PFSK-1 (cell line): ENCODE data around the gene CERS3.

Experiments used
- FOXP2 ChIP-seq: optimal IDR thresholded peaks from 2 replicates; pipeline ENCODE3; 2011; ENCODE audit warnings: borderline replicate concordance, control low read depth, inconsistent platforms; ENCODE audit not compliant: insufficient read depth; ENCODE audit errors: extremely low read length, extremely low read depth
- POLR2AphosphoS5 ChIP-seq: IDR thresholded peaks from 2 replicates; pipeline ENCODE4 v1.6.1; 2012; ENCODE audit warnings: low read depth, mild to moderate bottlenecking, control low read depth, low read length, moderate library complexity
- SIN3A ChIP-seq: IDR thresholded peaks from 2 replicates; pipeline ENCODE4 v1.6.1; 2012; ENCODE audit warnings: mild to moderate bottlenecking, low read length, moderate library complexity, borderline replicate concordance; ENCODE audit not compliant: insufficient read depth
- TAF1 ChIP-seq: IDR thresholded peaks from 2 replicates; pipeline ENCODE4 v1.6.1; 2012; ENCODE audit warnings: low read length, control low read depth, borderline replicate concordance; ENCODE audit not compliant: insufficient read depth
- TF ChIP-seq, protein P1 (sequence below), 2 experiments: IDR thresholded peaks; 2 replicates each; pipeline versions ENCODE4 v1.6.1 to v1.8.0; 2011 to 2012; ENCODE audit warnings: low read depth in 2 of 2, low read length in 2 of 2, control low read depth in 1 of 2, inconsistent platforms in 1 of 2, mild to moderate bottlenecking in 1 of 2, moderate library complexity in 1 of 2; ENCODE audit not compliant: insufficient read depth in 1 of 2

The CERS3 gene

DNA sequence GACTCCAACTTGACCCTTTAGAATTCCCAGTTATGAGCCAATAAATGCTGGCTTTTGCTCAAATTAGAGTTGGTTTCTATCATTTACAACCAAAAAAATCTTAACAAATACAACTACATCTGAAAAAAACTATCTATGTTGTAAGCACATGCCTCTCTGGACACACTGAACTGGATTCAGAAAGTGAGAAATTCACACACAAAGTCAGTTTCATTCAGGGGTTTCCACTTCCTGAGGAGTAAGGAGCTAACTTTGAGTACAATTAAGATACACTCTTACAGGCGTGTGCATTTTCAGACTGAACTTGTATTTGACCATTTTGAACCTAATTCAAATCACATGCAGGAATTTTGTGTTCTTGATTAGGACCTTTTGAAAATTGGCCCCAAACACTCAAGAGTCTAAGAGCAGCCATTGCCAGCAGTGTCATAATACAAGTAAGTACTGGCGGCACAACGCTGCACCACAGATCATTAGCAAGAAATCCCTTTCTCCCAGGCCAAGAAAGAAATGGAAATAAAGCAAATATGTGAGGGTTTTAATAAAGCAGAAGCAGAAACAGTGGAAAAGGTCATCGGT lies 42.1 kb upstream of the CERS3 start:
- no peak for TF ChIP-seq SIN3A
- no peak for TF ChIP-seq FOXP2
- TF ChIP-seq, protein P1, sequence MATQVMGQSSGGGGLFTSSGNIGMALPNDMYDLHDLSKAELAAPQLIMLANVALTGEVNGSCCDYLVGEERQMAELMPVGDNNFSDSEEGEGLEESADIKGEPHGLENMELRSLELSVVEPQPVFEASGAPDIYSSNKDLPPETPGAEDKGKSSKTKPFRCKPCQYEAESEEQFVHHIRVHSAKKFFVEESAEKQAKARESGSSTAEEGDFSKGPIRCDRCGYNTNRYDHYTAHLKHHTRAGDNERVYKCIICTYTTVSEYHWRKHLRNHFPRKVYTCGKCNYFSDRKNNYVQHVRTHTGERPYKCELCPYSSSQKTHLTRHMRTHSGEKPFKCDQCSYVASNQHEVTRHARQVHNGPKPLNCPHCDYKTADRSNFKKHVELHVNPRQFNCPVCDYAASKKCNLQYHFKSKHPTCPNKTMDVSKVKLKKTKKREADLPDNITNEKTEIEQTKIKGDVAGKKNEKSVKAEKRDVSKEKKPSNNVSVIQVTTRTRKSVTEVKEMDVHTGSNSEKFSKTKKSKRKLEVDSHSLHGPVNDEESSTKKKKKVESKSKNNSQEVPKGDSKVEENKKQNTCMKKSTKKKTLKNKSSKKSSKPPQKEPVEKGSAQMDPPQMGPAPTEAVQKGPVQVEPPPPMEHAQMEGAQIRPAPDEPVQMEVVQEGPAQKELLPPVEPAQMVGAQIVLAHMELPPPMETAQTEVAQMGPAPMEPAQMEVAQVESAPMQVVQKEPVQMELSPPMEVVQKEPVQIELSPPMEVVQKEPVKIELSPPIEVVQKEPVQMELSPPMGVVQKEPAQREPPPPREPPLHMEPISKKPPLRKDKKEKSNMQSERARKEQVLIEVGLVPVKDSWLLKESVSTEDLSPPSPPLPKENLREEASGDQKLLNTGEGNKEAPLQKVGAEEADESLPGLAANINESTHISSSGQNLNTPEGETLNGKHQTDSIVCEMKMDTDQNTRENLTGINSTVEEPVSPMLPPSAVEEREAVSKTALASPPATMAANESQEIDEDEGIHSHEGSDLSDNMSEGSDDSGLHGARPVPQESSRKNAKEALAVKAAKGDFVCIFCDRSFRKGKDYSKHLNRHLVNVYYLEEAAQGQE (IDR thresholded peaks at IDR 0.05; ENCODE audit: insufficient read depth in 1 of 2, low read depth in 2 of 2, low read length in 2 of 2): no peak

DNA sequence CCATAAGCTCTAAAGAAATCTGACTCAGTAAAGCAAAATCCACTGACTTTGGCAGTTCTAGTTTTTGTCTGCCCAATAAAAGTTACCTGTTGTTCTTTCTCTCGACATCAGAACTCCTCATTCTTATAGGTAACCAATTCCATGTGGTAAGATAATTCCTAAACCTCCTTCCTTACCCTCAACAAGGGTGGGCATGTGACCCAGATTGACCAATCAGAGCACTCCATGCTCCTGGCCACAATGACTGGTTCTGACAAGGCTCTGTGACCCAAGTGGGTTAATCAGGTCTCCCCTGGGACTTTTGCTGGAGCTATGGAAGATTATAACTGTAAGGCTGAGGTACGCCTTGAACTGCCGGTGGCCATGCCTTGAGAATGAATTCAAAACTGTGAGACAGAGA lies 41.5 kb upstream of the CERS3 start:
- TF ChIP-seq, protein P1 (IDR thresholded peaks at IDR 0.05; ENCODE audit: insufficient read depth in 1 of 2, low read depth in 2 of 2, low read length in 2 of 2): no peak
- TF ChIP-seq TAF1 (no peak), FOXP2 (no peak), SIN3A (no peak), POLR2AphosphoS5 (no peak)

DNA sequence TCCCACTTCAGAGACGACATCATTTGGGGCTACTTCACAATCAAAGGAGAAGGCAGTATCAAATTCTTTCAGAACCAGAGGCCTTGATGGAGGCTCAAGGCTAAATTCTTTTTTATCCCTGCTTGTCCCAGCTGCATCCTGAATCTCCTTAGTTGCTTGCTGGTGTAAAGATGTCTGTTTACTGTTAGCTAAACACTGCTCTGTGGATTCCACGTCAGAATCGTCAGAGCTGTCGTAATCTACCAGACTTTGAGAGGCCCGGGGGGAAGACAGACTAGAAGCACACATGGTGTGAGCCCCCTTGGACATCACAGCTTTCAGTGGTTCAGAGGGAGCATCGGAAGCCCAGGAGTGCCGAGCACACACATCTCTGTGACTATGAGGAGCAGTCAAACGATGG lies 40.6 kb upstream of the CERS3 start:
- TF ChIP-seq POLR2AphosphoS5: no peak
- no peak for TF ChIP-seq FOXP2
- TF ChIP-seq SIN3A: no peak
- no peak for TF ChIP-seq TAF1
- TF ChIP-seq, protein P1 (IDR thresholded peaks at IDR 0.05; ENCODE audit: insufficient read depth in 1 of 2, low read depth in 2 of 2, low read length in 2 of 2): no peak

DNA sequence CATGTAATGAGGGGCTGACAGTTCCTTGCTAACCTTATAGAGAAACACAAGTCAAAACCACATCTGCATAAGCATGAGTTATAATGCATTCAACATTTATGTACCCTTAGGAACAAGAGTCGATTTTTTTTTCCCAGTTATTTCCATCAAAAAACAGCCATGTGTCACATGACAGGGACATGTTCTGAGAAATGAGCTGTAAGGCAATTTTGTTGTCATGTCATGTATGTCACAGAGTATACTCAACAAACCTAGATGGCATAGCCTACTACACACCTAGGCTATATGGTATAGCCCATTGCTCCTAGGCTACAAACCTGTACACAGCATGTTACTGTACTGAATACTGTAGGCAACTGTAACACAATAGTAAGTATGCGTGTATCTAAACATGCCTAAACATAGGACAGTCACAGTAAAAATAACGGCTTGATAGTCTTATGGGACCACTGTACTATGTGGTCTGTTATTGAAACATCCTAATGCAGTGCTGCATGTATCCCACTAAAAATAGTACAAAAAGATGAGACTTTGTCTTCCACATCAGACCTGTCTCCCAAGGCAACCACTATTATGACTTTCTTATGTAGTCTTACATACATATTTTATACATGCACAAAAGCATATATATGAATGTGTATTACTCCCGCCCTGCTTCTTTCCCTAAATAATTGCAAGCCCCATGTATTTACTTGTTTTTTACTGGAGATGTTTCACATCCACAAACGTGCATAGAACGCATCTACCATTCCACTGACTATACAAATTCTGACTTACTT lies 38.3 kb upstream of the CERS3 start:
- no peak for TF ChIP-seq POLR2AphosphoS5
- TF ChIP-seq TAF1: no peak
- no peak for TF ChIP-seq FOXP2
- TF ChIP-seq, protein P1 (IDR thresholded peaks at IDR 0.05; ENCODE audit: insufficient read depth in 1 of 2, low read depth in 2 of 2, low read length in 2 of 2): no peak
- no peak for TF ChIP-seq SIN3A
